Stimulated activated CD4-positive, alpha-beta T cell treated with anti-CD3 and anti-CD28 coated beads, Interleukin-15, amount 100 ng/mL, for 24 hours (primary cell): ENCODE results near the gene RAD51B.
"Not testable (repeated sequence)": the region's sequence is repeated elsewhere in the genome, so short reads cannot be mapped to it uniquely, and the experiment has no call there.

Experiments
- DNase-seq: peaks from one replicate; pipeline ENCODE4 v3.0.0-alpha.2; 2020

Gene RAD51B

DNA sequence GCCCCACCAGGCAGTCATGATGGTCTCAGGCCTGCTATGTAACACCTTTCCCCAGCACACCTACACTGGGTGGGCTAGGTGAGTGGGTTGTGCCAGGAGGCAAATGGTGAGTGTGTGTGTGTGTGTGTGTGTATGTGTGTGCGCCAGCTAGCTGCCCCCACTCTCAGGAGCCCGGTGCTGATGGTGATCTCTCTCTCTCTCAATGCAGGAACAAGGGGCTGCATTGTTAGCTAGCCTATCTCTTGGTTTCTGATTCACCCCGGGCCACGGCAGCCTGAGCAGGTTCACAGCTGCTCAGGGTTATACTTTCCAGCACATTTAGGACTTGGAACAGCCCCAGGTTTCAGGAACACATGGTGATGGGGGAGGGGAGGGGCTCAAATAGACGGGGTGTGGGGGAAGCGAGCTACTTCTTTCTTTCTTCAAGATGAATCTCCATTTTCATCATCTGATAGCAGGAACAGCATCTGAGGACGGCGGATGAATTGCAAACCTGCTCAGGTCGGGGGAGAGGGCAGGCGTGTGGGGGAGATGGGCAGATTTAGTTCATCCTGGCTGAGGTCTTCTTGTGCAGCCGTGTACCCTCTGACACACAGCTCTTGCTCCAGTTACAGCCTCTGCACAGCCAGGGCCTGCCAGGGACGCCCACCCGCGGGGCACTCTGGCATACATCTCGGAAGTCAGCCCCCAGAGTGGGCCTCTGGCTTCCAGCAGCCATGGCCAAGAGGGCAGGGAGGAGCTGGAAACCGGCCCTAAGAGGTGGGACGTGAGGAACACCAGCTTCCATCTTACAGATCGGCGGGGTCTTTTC is 835.6 kb downstream of the RAD51B start:
- no peak for DNase-seq

GRCh38 chr14:68655911-68656316 is 836.3 kb downstream of the RAD51B start:
- no peak for DNase-seq

DNA sequence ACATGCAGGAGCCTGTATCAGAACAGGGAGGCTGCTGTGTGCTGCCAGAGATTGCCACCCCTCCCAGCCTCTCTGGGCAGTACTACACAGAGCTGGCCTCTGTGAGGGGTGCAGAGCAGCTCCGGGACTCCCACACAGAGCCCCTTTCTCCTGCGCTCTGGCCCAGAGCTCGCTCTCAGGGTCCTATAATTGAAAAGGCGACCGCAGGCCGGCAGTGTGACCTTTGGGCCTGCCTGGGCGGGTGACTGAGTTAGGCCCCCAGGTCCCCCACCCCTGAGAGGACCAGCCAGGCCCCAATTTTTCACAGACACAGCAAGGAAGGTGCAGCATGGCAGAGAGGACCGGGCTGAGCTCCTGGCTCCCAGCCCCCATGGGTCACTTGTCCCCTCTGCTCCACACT is 836.9 kb downstream of the RAD51B start:
- DNase-seq = no peak

DNA sequence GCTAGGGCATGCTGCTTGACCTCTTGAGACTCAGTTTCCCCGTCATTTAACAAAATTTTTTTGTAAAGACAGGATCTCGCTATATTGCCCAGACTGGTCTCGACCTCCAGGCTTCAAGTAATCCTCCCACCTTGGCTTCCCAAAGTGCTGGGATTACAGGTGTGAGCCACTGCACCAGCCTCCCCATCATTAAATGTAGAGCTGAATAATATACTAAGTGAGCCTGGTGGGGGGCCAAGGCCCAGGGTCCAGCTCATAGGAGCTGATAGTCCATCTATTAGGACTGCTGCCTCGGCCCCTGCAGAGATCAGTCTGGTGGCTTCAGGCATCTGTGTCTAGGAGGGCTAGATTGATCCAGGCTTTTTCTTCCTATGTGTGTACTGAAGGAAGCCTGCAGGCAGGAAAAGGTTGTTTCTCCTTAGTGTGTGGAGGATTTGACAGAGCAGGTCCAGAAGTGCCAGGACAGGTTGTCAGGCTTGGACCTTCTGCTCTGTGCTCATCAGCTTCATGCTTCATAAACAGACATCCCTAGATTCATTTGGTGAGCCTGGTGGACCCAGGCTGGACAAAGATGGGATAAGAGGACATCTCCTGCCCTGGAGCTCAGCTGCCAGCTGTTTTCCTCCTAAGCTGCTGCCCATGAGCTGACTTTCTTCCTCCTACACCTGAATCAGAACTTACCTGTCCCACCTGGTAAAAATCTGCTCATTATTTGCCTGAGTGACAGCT is 837.9 kb downstream of the RAD51B start:
- no peak for DNase-seq

DNA sequence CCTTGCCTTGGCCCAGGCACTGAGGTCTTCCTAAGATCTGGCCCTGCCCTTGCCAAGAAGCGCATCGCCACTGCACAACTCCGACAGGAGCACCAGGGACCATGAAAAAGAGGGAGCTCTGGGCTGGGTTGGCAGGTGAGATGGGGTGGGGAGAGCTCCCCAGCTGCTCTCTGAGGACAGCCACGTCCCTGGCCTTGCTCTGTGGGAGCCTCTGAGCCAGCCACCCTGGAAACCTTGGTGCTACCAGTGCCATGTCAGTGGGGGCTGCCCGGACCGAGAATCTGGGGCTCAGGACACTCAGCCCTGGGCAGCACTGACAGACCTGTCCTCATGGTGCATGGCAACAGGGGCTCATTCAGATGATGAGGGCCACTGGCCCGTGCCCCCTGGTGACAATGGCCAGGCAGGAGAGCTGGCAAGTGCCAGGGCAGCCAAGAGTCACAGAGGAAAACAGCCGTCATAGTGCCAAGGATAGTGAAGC is 838.5 kb downstream of the RAD51B start:
- DNase-seq = no peak

GRCh38 chr14:68658943-68659931 is 839.7 kb downstream of the RAD51B start:
- no peak for DNase-seq

DNA sequence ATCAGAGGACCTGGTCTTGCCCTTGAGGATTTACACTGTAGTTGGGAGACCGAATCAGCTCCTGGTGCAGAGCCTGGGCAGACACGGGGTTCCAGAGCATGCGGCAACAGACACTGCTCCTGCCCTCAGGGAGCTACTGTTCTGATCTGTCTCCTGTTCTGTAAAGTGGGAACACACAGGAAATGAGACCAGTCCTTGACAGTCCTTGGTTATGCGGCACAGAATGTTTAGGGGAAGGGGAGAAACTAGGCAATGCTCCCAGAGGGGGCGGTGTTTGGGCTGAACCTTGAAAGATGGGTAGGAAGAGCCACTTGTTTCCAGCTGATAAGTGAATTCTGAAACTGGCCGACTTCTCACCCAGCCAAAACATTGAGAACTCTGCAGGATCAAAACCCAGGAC is 840.9 kb downstream of the RAD51B start:
- DNase-seq = no peak

- DNase-seq = no peak
Measured at GRCh38 chr14:68661226-68662225, 841.9 kb downstream of the RAD51B start.

DNA sequence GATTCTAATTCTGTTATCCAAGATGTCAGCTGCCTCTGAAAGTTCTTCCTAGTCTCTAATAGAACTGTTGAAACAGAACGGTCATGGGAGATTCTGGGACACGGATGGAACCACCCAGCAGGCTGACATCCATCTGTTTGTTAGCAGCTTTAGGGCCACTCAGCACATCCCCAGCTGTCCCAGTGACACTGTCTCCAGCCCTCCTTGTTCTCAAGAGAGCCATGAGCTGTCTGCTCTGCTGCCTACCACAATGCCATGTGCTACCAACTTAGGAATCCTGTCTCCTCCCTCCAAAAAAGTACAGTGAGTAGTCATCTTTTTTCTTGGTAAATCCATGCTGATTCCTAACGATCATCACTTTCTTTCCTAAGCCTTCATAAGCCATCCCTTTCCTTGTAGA is 842.8 kb downstream of the RAD51B start:
- no peak for DNase-seq

DNA sequence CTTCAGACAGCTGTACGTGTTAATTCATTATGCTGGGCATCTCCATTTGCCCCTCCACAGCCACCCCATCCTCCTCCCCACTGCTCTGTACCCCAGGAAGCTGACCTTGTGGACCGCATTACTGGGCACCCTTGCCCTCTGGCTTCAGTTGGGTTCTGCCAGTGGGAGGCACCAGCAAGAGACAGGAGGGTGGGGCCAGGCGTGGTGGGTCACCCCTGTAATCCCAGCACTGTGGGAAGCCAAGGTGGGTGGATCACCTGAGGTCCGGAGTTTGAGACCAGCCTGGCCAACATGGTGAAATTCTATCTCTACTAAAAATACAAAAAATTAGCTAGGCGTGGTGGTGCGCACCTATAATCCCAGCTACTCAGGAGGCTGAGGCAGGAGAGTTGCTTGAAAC is 843.2 kb downstream of the RAD51B start:
- DNase-seq = not testable (repeated sequence)

GRCh38 chr14:68663385-68664076 is 844.0 kb downstream of the RAD51B start:
- DNase-seq = peak; percentile 74

DNA sequence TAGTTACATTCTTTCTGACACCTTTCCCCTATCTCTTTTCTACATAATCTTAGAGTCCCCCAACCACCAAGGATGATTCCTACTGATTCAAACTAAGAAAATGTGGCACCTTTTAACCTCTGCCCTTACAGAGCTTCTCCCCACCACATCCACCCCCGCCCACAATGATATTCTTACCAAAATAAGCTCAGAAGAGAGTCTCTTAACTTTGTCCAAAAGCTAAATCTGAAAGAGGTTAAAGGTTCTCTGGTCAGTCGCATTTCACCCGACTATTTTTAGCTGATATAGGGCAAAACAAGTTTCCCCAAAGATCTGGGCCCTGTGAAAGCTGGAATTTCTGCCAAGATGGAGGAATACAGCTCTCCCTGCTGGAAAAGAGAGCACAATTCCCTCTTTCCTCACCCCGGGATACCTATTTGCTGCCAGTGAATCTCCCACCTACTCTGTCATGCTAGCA is 844.7 kb downstream of the RAD51B start:
- DNase-seq = peak; percentile 60

DNA sequence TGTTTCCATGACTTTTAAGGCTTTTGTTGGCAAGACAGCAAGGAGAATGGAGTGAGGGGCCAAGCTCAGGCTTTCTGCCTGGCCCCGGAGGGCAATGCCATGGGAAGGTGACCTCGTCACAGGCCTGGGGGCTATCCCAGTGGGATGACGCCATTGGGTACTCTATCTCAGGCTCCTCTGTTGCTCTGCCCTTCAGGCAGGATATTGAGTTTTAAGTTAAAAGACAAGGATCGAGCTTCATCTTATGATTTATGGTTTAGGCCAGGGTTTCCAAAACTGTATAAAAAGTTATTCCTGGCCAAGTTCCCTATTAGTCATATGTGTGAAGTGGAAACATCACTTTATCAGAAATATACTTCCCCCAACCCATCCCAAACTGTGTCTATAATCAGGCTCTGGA is 845.6 kb downstream of the RAD51B start:
- DNase-seq = no peak

DNA sequence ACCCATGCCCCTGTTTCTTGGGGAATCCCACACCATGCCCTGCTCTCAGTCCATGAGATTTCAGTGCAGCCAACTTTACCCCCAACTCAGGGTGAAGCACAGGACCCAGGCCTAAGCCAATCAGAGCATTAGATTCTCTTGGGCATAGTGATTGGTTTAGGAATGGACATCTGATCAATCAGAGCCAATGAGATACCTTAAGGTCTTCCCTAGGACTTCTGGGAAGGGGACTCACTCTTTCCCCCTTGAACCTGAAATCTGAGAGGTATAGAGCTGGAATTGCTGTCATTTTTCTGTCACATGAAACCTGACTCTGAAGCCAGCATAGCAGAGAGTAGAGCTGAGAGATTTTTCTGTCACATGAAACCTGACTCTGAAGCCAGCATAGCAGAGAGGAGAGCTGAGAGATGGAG is 846.2 kb downstream of the RAD51B start:
- no peak for DNase-seq

DNA sequence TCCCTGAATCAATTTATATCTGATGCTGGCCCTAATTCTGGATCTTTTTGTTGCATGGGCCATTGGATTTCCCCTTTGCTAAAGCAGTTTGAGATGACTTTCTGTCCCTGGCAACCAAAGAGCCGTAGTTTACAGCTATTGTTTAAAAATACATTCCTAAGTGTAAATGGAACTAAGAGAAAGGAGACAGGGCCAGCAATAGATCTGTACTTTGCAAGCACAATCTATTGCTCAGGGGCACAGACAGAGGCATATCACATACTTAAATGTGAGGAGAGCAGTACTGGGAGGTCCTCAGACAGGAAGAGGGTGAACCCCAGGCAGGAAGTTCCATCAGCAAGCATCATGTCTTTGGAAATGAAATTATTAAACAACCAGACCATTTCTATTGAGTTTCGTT is 846.7 kb downstream of the RAD51B start:
- DNase-seq = no peak

DNA sequence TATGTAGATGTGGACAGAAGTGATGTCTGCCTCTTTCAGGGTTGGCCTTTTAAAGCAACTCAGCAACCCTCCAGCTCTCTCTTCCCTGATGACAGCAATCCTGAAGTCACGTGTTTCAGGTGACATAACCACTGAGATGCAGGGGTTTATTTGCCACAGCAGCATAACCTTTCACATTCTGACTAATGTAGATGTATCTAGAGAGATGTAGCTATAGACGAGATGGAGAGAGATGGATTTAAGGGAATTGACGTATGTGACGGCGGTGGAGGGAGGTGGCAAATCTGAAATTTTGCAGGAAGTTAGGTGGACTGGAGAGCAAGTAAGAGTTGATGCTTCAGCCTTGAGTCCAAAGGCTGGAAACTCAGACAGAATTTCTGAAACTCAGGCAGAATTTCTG is 847.3 kb downstream of the RAD51B start:
- no peak for DNase-seq

GRCh38 chr14:68667313-68667791 is 847.8 kb downstream of the RAD51B start:
- no peak for DNase-seq

- DNase-seq = no peak
Measured at GRCh38 chr14:68668028-68668427, 848.4 kb downstream of the RAD51B start.

- no peak for DNase-seq
Measured at GRCh38 chr14:68668531-68668930, 849.0 kb downstream of the RAD51B start.

DNA sequence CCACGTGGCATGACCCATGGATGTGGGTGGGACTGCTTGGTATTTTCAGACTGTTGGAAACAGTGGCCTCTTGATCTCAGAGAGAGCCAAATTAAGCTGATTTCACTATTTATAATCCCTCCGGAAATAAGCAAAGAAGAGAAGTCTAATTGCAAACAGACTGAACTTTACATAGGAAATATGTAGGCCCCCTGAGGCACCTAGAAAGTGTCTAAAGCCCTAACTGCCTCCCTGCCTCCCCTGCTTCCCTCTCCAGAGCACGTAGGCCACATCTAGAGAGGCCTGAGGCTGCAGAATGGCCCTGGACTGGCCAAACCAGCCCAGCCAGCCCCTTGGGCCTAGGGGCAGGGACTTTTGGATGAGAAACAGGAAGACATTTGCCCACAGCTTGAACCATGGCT is 849.5 kb downstream of the RAD51B start:
- DNase-seq = no peak
